MCF 10A (cell line): ENCODE data around the gene SLC6A12. TPM values are rescaled to one million over a fixed set of nuclear protein-coding genes. Genes with fewer than 3 reads are reported as not detected.

Source experiments
- BruUV-seq: library from RNA; stranded (reverse); fragments of 400-500 nt; replicated peaks from 2 replicates; lab custom pipeline; 2021; lab: Mats Ljungman, UMichigan
- CTCF ChIA-PET: fragments of 300-600 bp; sonication (Branson Sonifier 250); formaldehyde crosslinking; extraction: SDS; loops from one replicate; lab custom pipeline; 2021; ENCODE audit warnings: antibody characterized with exemption, inconsistent platforms; lab: Yijun Ruan, JAX
- POLR2A ChIA-PET: fragments of 300-600, 350-650 bp; sonication (Branson Sonifier 250); formaldehyde crosslinking; extraction: SDS; loops from one replicate; lab custom pipeline; 2020; ENCODE audit warnings: antibody characterized with exemption, inconsistent platforms; lab: Yijun Ruan, JAX
- DNase-seq: peaks from one replicate; pipeline ENCODE4 v3.0.0-alpha.2; 2018; ENCODE audit not compliant: unreplicated experiment
- H3K27ac Mint-ChIP-seq: one replicate; pipeline ENCODE4 v1.8.0; 2022; ENCODE audit warnings: mild to moderate bottlenecking, low read depth, mixed read lengths; ENCODE audit not compliant: unreplicated experiment
- H3K27me3 Mint-ChIP-seq: one replicate; pipeline ENCODE4 v1.8.0; 2022; ENCODE audit warnings: mixed read lengths; ENCODE audit not compliant: insufficient read depth, unreplicated experiment
- H3K36me3 Mint-ChIP-seq: one replicate; pipeline ENCODE4 v1.8.0; 2022; ENCODE audit warnings: mild to moderate bottlenecking, moderate library complexity, mixed read lengths; ENCODE audit not compliant: insufficient read depth, unreplicated experiment
- H3K4me1 Mint-ChIP-seq: one replicate; pipeline ENCODE4 v1.8.0; 2022; ENCODE audit warnings: mixed read lengths; ENCODE audit not compliant: insufficient read depth, unreplicated experiment
- H3K4me3 Mint-ChIP-seq: one replicate; pipeline ENCODE4 v1.8.0; 2022; ENCODE audit warnings: mild to moderate bottlenecking, moderate library complexity, mixed read lengths; ENCODE audit not compliant: unreplicated experiment
- H3K9me3 Mint-ChIP-seq: one replicate; pipeline ENCODE4 v1.8.0; 2022; ENCODE audit warnings: mixed read lengths; ENCODE audit not compliant: unreplicated experiment
- CTCF ChIP-seq: fragments of 200-600 bp; IDR thresholded peaks from one replicate; pipeline ENCODE4 v1.8.0; 2022; ENCODE audit warnings: antibody characterized with exemption, mild to moderate bottlenecking; ENCODE audit not compliant: unreplicated experiment
- intact Hi-C: fragments of 100-400 bp; cut with micrococcal nuclease; formaldehyde crosslinking; loops from 2 replicates; pipeline ENCODE4 v1.14.1; 2022
- total RNA-seq: library from RNA; stranded (reverse); gene quantifications from 2 replicates; pipeline ENCODE4 v1.2.3, GENCODE V29; 2022

Gene SLC6A12
- total RNA-seq, 1 experiment from 2014 or later, result not detected

- ChIA-PET POLR2A (no interaction called here), CTCF (no interaction called here)
- TF ChIP-seq CTCF, result no peak
- H3K4me1 Mint-ChIP-seq, result no peaks in the 10 kb centered on the region
- H3K27me3 Mint-ChIP-seq, result peaks cover 27% of the 10 kb centered on the region
- H3K27ac Mint-ChIP-seq, result no peak overlapping the region
- intact Hi-C loops, result no loop called here
- no peak for DNase-seq
- no peaks in the 10 kb centered on the region for H3K9me3 Mint-ChIP-seq
- no peak overlapping the region for H3K4me3 Mint-ChIP-seq
- no TSS peak for BruUV-seq
- no peaks in the 10 kb centered on the region for H3K36me3 Mint-ChIP-seq
Observed at GRCh38 chr12:170371-171225, 43.4 kb downstream of the SLC6A12 start.

- DNase-seq, result no peak
- intact Hi-C loops, result no loop called here
- H3K27ac Mint-ChIP-seq, result no peak overlapping the region
Observed at GRCh38 chr12:169528-170370, 44.2 kb downstream of the SLC6A12 start.

GRCh38 chr12:168763-169525 is 45.0 kb downstream of the SLC6A12 start:
- ChIA-PET CTCF (no interaction called here), POLR2A (no interaction called here)
- no peak for TF ChIP-seq CTCF
- no TSS peak for BruUV-seq
- H3K27ac Mint-ChIP-seq, result no peak overlapping the region
- H3K4me3 Mint-ChIP-seq, result no peak overlapping the region
- DNase-seq, result no peak
- H3K9me3 Mint-ChIP-seq, result no peaks in the 10 kb centered on the region
- intact Hi-C loops, result no loop called here
- H3K36me3 Mint-ChIP-seq, result no peaks in the 10 kb centered on the region
- peaks cover 5% of the 10 kb centered on the region for H3K4me1 Mint-ChIP-seq
- H3K27me3 Mint-ChIP-seq, result peaks cover 27% of the 10 kb centered on the region

More at GRCh38 chr12:169528-170370, 44.2 kb downstream of the SLC6A12 start:
- ChIA-PET CTCF (no interaction called here), POLR2A (no interaction called here)
- no peak overlapping the region for H3K4me3 Mint-ChIP-seq
- no peaks in the 10 kb centered on the region for H3K9me3 Mint-ChIP-seq
- peak; percentile 10 for TF ChIP-seq CTCF
- H3K4me1 Mint-ChIP-seq, result no peaks in the 10 kb centered on the region
- H3K36me3 Mint-ChIP-seq, result no peaks in the 10 kb centered on the region
- no TSS peak for BruUV-seq
- H3K27me3 Mint-ChIP-seq, result peaks cover 27% of the 10 kb centered on the region
